Right cardiac atrium (tissue), 5 donors: ENCODE results near the gene TMEM242. TPM values are rescaled to one million over a fixed set of nuclear protein-coding genes. Genes with fewer than 3 reads are reported as not detected.

Experiments
- ATAC-seq, 2 donors: fragments of 200-7000 bp; cut with Tn5 transposase; one replicate each; pipeline versions ENCODE4 v1.8.0 to v1.9.1; 2020; ENCODE audit warnings: moderate library complexity in 2 of 2, mild to moderate bottlenecking in 1 of 2
- DNase-seq, 3 donors: peaks; one replicate each; pipeline ENCODE4 v3.0.0-alpha.2; 2020
- H3K27ac ChIP-seq: one replicate; pipeline ENCODE4 v1.5.1; 2013; ENCODE audit warnings: mild to moderate bottlenecking, low read length, control low read depth, moderate library complexity
- H3K27me3 ChIP-seq: one replicate; pipeline ENCODE4 v1.6.1; 2013; ENCODE audit not compliant: control insufficient read depth, insufficient read depth
- H3K4me1 ChIP-seq: one replicate; pipeline ENCODE4 v1.6.1; 2013; ENCODE audit warnings: low read length; ENCODE audit not compliant: control insufficient read depth, insufficient read depth
- H3K4me3 ChIP-seq: one replicate; pipeline ENCODE4 v1.5.1; 2013; ENCODE audit warnings: low read length, control low read depth
- H3K9me3 ChIP-seq: one replicate; pipeline ENCODE4 v1.6.1; 2013; ENCODE audit warnings: low read length; ENCODE audit not compliant: control insufficient read depth
- WGBS: extraction: QIAGEN DNeasy Blood & Tissue Kit; methylation state at CpG from one replicate; pipeline ENCODE4 v1.1.7; 2013; 5-methylcytosine and 5-hydroxymethylcytosine counted together
- intact Hi-C, 4 donors: fragments of 100-400 bp; cut with DNase I; formaldehyde crosslinking; loops; one replicate each; pipeline versions ENCODE4 v1.11.0 to v1.14.0; 2022 to 2023
- polyA plus RNA-seq: library from polyadenylated mRNA; stranded (reverse); fragments of 200-250 nt; gene quantifications from one replicate; pipeline ENCODE4 v1.2.3, GENCODE V29; 2013
- total RNA-seq, 4 donors: library from RNA; stranded (reverse); fragmentation: NEBNext Ultra II Directional; extraction: Animal tissue kit (Norgen Biotek cat#: 25700); gene quantifications; one replicate each; pipeline ENCODE4 v1.2.1, GENCODE V29; 2021
- donor health status: healthy with polysubstance abuse.
- donor health status: DM: no; HTN: yes; CAD: no.
- donor health status: DM: no; HTN: no; CAD: no.
- donor health status: DM: no; HTN: yes; CAD: no; lungs with severe emphysema.
- donor health status: DM: yes; HTN: yes; CAD: no.

TMEM242 gene
- total and polyA plus RNA-seq, 5 donors: 11.5 to 14.8 (median 13.0) TPM

- DNase-seq: no peak
- H3K27me3 ChIP-seq: no peaks in the 10 kb centered on the region
- WGBS: 71% methylated on average over 9 of the region's 9 CpGs
- H3K4me1 ChIP-seq: peaks cover 11% of the 10 kb centered on the region
- H3K9me3 ChIP-seq: no peaks in the 10 kb centered on the region
- H3K4me3 ChIP-seq: no peak overlapping the region
- H3K27ac ChIP-seq: peak overlapping the region; percentile 11
- peak; percentile 21 to 42 for ATAC-seq
- intact Hi-C loops: no loop called here
Observed at GRCh38 chr6:157305670-157306653, 17.4 kb downstream of the TMEM242 start.

- peaks cover 11% of the 10 kb centered on the region for H3K4me1 ChIP-seq
- H3K9me3 ChIP-seq: no peaks in the 10 kb centered on the region
- H3K27ac ChIP-seq: peak overlapping the region; percentile 92
- ATAC-seq (peak; percentile 74 to 88), DNase-seq (peak in 2 of 3 donors; percentile 30 to 61)
- WGBS: 49% methylated on average over 12 of the region's 12 CpGs
- intact Hi-C loops: no loop called here
- no peaks in the 10 kb centered on the region for H3K27me3 ChIP-seq
- H3K4me3 ChIP-seq: peak overlapping the region; percentile 24
Observed at GRCh38 chr6:157304899-157305663, 18.2 kb downstream of the TMEM242 start.

GRCh38 chr6:157302736-157303135 lies 20.6 kb downstream of the TMEM242 start:
- intact Hi-C loops: no loop called here
- ATAC-seq (no peak), DNase-seq (no peak)
- peaks cover 11% of the 10 kb centered on the region for H3K4me1 ChIP-seq
- H3K27me3 ChIP-seq: no peaks in the 10 kb centered on the region
- WGBS: 53% methylated on average over 4 of the region's 4 CpGs
- no peaks in the 10 kb centered on the region for H3K9me3 ChIP-seq
- no peak overlapping the region for H3K27ac ChIP-seq
- H3K4me3 ChIP-seq: no peak overlapping the region

GRCh38 chr6:157300436-157300835 lies 22.9 kb downstream of the TMEM242 start:
- H3K9me3 ChIP-seq: no peaks in the 10 kb centered on the region
- no peak overlapping the region for H3K4me3 ChIP-seq
- intact Hi-C loops: no loop called here
- H3K27ac ChIP-seq: no peak overlapping the region
- WGBS: 87% methylated on average over 12 of the region's 12 CpGs
- ATAC-seq (peak; percentile 31 to 72), DNase-seq (no peak)
- H3K4me1 ChIP-seq: peaks cover 5% of the 10 kb centered on the region
- H3K27me3 ChIP-seq: no peaks in the 10 kb centered on the region

- Histone ChIP-seq H3K4me1 (peaks cover 3% of the 10 kb centered on the region), H3K9me3 (no peaks in the 10 kb centered on the region), H3K4me3 (no peak overlapping the region), H3K27me3 (no peaks in the 10 kb centered on the region), H3K27ac (no peak overlapping the region)
- intact Hi-C loops: no loop called here
- no peak for ATAC-seq
- DNase-seq: no peak
- 98% methylated on average over 20 of the region's 20 CpGs for WGBS
Observed at GRCh38 chr6:157300006-157300405, 23.3 kb downstream of the TMEM242 start.

- Histone ChIP-seq H3K27me3 (no peaks in the 10 kb centered on the region), H3K4me3 (no peak overlapping the region), H3K27ac (no peak overlapping the region), H3K4me1 (no peaks in the 10 kb centered on the region), H3K9me3 (no peaks in the 10 kb centered on the region)
- WGBS: 71% methylated on average over 9 of the region's 9 CpGs
- no peak for ATAC-seq
- DNase-seq: no peak
- intact Hi-C loops: no loop called here
Observed at GRCh38 chr6:157298216-157298724, 25.0 kb downstream of the TMEM242 start.

- Histone ChIP-seq H3K9me3 (no peaks in the 10 kb centered on the region), H3K27me3 (no peaks in the 10 kb centered on the region), H3K4me3 (no peak overlapping the region), H3K4me1 (no peaks in the 10 kb centered on the region), H3K27ac (no peak overlapping the region)
- ATAC-seq (no peak), DNase-seq (no peak)
- 98% methylated on average over 2 of the region's 2 CpGs for WGBS
- intact Hi-C loops: no loop called here
Observed at GRCh38 chr6:157294654-157295053, 28.7 kb downstream of the TMEM242 start.

- no peak for ATAC-seq
- Histone ChIP-seq H3K27me3 (no peaks in the 10 kb centered on the region), H3K4me1 (no peaks in the 10 kb centered on the region), H3K4me3 (no peak overlapping the region), H3K9me3 (no peaks in the 10 kb centered on the region), H3K27ac (no peak overlapping the region)
- intact Hi-C loops: no loop called here
- WGBS: 98% methylated on average over 6 of the region's 6 CpGs
- DNase-seq: no peak
Observed at GRCh38 chr6:157293780-157294179, 29.5 kb downstream of the TMEM242 start.

- H3K27ac ChIP-seq: no peak overlapping the region
- intact Hi-C loops: no loop called here
- H3K4me1 ChIP-seq: no peaks in the 10 kb centered on the region
- no peaks in the 10 kb centered on the region for H3K9me3 ChIP-seq
- H3K27me3 ChIP-seq: no peaks in the 10 kb centered on the region
- no peak for DNase-seq
- WGBS: 87% methylated on average over 1 of the region's 1 CpG
- no peak for ATAC-seq
- H3K4me3 ChIP-seq: no peak overlapping the region
Observed at GRCh38 chr6:157292202-157292601, 31.1 kb downstream of the TMEM242 start.

GRCh38 chr6:157291356-157291755 lies 32.0 kb downstream of the TMEM242 start:
- intact Hi-C loops: no loop called here
- H3K27me3 ChIP-seq: no peaks in the 10 kb centered on the region
- no peak for DNase-seq
- H3K4me3 ChIP-seq: no peak overlapping the region
- 93% methylated on average over 4 of the region's 4 CpGs for WGBS
- no peaks in the 10 kb centered on the region for H3K9me3 ChIP-seq
- H3K4me1 ChIP-seq: no peaks in the 10 kb centered on the region
- H3K27ac ChIP-seq: no peak overlapping the region
- ATAC-seq: no peak

GRCh38 chr6:157290797-157291196 lies 32.5 kb downstream of the TMEM242 start:
- no peaks in the 10 kb centered on the region for H3K4me1 ChIP-seq
- DNase-seq (no peak), ATAC-seq (no peak)
- no peak overlapping the region for H3K4me3 ChIP-seq
- H3K27me3 ChIP-seq: no peaks in the 10 kb centered on the region
- intact Hi-C loops: no loop called here
- no peaks in the 10 kb centered on the region for H3K9me3 ChIP-seq
- H3K27ac ChIP-seq: no peak overlapping the region
- 80% methylated on average over 4 of the region's 4 CpGs for WGBS
